Panc1 (cell line): Measurements from ENCODE around the gene PPP2R3B. TPM values are rescaled to one million over a fixed set of nuclear protein-coding genes. Genes with fewer than 3 reads are reported as not detected.

ENCODE experiments used
- total RNA-seq: library from RNA; stranded (reverse); gene quantifications from one replicate; pipeline ENCODE4 v1.2.1, GENCODE V29; 2021; ENCODE audit not compliant: unreplicated experiment

The PPP2R3B gene
- total RNA-seq, 1 experiment from 2014 or later = 19.2 TPM

Other genes with a start within 250 kb of the PPP2R3B start
- 54.9 TPM for gene PLCXD1, start 105.5 kb downstream of the PPP2R3B start, total RNA-seq
- gene GTPBP6, start 68.1 kb downstream of the PPP2R3B start, total RNA-seq = 37.4 TPM
- gene SHOX, start 243.9 kb upstream of the PPP2R3B start, total RNA-seq = not detected